Lower leg skin (tissue), 4 donors: ENCODE results near the gene P2RY11. TPM values are rescaled to one million over a fixed set of nuclear protein-coding genes. Genes with fewer than 3 reads are reported as not detected.

ENCODE experiments used
- DNase-seq, 2 donors: peaks; one replicate each; pipeline ENCODE4 v3.0.0-alpha.2; 2019; ENCODE audit warnings: low spot score in 2 of 2
- H3K4me3 ChIP-seq: fragments of 200-600 bp; sonication (generic); 2 replicates; pipeline ENCODE4 v1.5.1; 2017; ENCODE audit warnings: mild to moderate bottlenecking, low read depth; ENCODE audit not compliant: poor library complexity, severe bottlenecking
- CTCF ChIP-seq, 3 donors: fragments of 450-650 bp; IDR thresholded peaks; one replicate each; pipeline ENCODE4 v1.5.1; 2016; ENCODE audit warnings: antibody characterized with exemption in 3 of 3, mild to moderate bottlenecking in 3 of 3, moderate library complexity in 2 of 3
- POLR2A ChIP-seq, 2 donors: fragments of 450-650 bp; IDR thresholded peaks; one replicate each; pipeline ENCODE4 v1.6.1; 2016 to 2017; ENCODE audit warnings: antibody characterized with exemption in 2 of 2, mild to moderate bottlenecking in 1 of 2, moderate library complexity in 1 of 2
- WGBS, 2 donors: methylation state at CpG; one replicate each; pipeline ENCODE4 v1.1.5; 2018; 5-methylcytosine and 5-hydroxymethylcytosine counted together
- intact Hi-C: fragments of 100-400 bp; cut with DNase I; formaldehyde crosslinking; loops from one replicate; pipeline ENCODE4 v1.15.0; 2023; ENCODE audit warnings: low total_unique reads
- total RNA-seq, 4 donors: library from RNA; depleted of rRNA; stranded (reverse); fragments of >200 nt; gene quantifications; one replicate each; pipeline ENCODE4 v1.1.0, GENCODE V29; 2016

Gene P2RY11
- total RNA-seq, 4 donors from 2014 or later = 19.0 to 26.3 (median 22.5) TPM

- H3K4me3 ChIP-seq = peak overlapping the region; percentile 36
- peak; percentile 75 to 97 for DNase-seq
- TF ChIP-seq CTCF (IDR thresholded peaks at IDR 0.05) (no peak), POLR2A (IDR thresholded peaks at IDR 0.05) (no peak)
- intact Hi-C loops = no loop called here
- WGBS, 2 donors = 7 to 9% methylated on average over 28 to 41 of the region's 97 CpGs
Measured at GRCh38 chr19:10095948-10096614, 15.4 kb upstream of the P2RY11 start.

GRCh38 chr19:10096615-10096963 is 14.9 kb upstream of the P2RY11 start:
- WGBS, 2 donors = 27 to 42% methylated on average over 14 to 16 of the region's 26 CpGs

GRCh38 chr19:10100163-10100785 is 11.2 kb upstream of the P2RY11 start:
- H3K4me3 ChIP-seq = no peak overlapping the region
- WGBS, 2 donors = 83 to 94% methylated on average over 5 of the region's 5 CpGs
- TF ChIP-seq POLR2A (IDR thresholded peaks at IDR 0.05) (no peak), CTCF (IDR thresholded peaks at IDR 0.05) (no peak)
- intact Hi-C loops = no loop called here
- no peak for DNase-seq

More at GRCh38 chr19:10096615-10096963, 14.9 kb upstream of the P2RY11 start:
- TF ChIP-seq POLR2A (IDR thresholded peaks at IDR 0.05) = no peak
- TF ChIP-seq CTCF (IDR thresholded peaks at IDR 0.05) = no peak
- intact Hi-C loops = no loop called here
- H3K4me3 ChIP-seq = peak overlapping the region; percentile 36
- DNase-seq = no peak

DNA sequence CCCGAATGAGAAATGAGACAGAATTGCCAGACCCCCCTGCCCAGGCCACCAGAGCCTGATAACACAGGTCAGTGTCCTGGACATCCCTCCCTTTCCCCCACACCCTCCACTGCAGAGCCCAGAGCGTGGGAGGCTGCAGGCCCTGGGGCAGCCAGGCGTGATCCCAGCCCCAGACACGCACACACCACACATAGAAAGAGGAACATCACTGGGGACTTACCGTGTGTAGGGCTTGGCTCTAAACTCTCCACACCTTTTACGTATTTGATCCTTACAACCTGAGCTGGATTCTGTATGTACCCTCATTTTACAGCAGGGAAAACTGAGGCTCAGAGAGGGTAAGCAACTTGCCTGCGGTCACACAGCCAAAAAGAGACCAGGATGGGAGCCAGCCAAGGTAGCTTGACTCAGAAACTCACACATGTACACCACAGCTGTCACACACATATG is 8.7 kb upstream of the P2RY11 start:
- TF ChIP-seq CTCF (IDR thresholded peaks at IDR 0.05) (no peak), POLR2A (IDR thresholded peaks at IDR 0.05) (no peak)
- no peak overlapping the region for H3K4me3 ChIP-seq
- intact Hi-C loops = no loop called here
- no peak for DNase-seq
- WGBS, 2 donors = 77 to 80% methylated on average over 7 of the region's 7 CpGs

- intact Hi-C loops = no loop called here
- no peak for DNase-seq
- TF ChIP-seq POLR2A (IDR thresholded peaks at IDR 0.05) (no peak), CTCF (IDR thresholded peaks at IDR 0.05) (no peak)
- H3K4me3 ChIP-seq = no peak overlapping the region
Measured at GRCh38 chr19:10104130-10104513, 7.4 kb upstream of the P2RY11 start.
